Large intestine (tissue), 3 donors: ENCODE data around the gene ZEB2. TPM values are rescaled to one million over a fixed set of nuclear protein-coding genes. Genes with fewer than 3 reads are reported as not detected.

ENCODE experiments used
- DNase-seq, 2 donors: peaks; one replicate each; pipeline versions ENCODE4 v3.0.0 to v3.0.0-alpha.2; 2013
- H3K27ac ChIP-seq: one replicate; pipeline ENCODE4 v1.5.1; 2013; ENCODE audit warnings: low read length
- H3K27me3 ChIP-seq: 2 replicates; pipeline ENCODE4 v1.6.1; 2013; ENCODE audit warnings: low read length; ENCODE audit not compliant: control insufficient read depth, insufficient read depth
- H3K36me3 ChIP-seq: 2 replicates; pipeline ENCODE4 v1.6.1; 2013; ENCODE audit warnings: low read length; ENCODE audit not compliant: control insufficient read depth, insufficient read depth
- H3K4me1 ChIP-seq: one replicate; pipeline ENCODE4 v1.6.1; 2013; ENCODE audit warnings: low read length; ENCODE audit not compliant: control insufficient read depth, insufficient read depth
- H3K4me3 ChIP-seq: one replicate; pipeline ENCODE4 v1.5.1; 2013; ENCODE audit warnings: low read length
- H3K9me3 ChIP-seq: one replicate; pipeline ENCODE4 v1.6.1; 2013; ENCODE audit warnings: mild to moderate bottlenecking, low read depth, low read length, moderate library complexity; ENCODE audit not compliant: control insufficient read depth
- WGBS: methylation state at CpG from one replicate; pipeline ENCODE4 v1.1.5; 2013; ENCODE audit warnings: low lambda C conversion rate; ENCODE audit not compliant: insufficient coverage; 5-methylcytosine and 5-hydroxymethylcytosine counted together
- polyA plus RNA-seq: library from polyadenylated mRNA; unstranded; fragments of 120-200 nt; gene quantifications from one replicate; pipeline ENCODE4 v1.2.1, GENCODE V29; 2013

The ZEB2 gene
- polyA plus RNA-seq, 1 donor, result 32.8 TPM

GRCh38 chr2:144496977-144497598 is 22.8 kb downstream of the ZEB2 start:
- no peak for DNase-seq
- no CpG with 5 or more reads among the region's 3 CpGs for WGBS
- H3K27ac ChIP-seq, result no peak overlapping the region
- no peaks in the 10 kb centered on the region for H3K4me1 ChIP-seq
- H3K36me3 ChIP-seq, result no peaks in the 10 kb centered on the region
- no peaks in the 10 kb centered on the region for H3K9me3 ChIP-seq
- H3K4me3 ChIP-seq, result no peak overlapping the region
- peaks cover 24% of the 10 kb centered on the region for H3K27me3 ChIP-seq

GRCh38 chr2:144496092-144496976 is 23.6 kb downstream of the ZEB2 start:
- H3K36me3 ChIP-seq, result no peaks in the 10 kb centered on the region
- peaks cover 19% of the 10 kb centered on the region for H3K27me3 ChIP-seq
- H3K9me3 ChIP-seq, result no peaks in the 10 kb centered on the region
- no peak overlapping the region for H3K4me3 ChIP-seq
- H3K27ac ChIP-seq, result no peak overlapping the region
- no peak for DNase-seq
- WGBS, result 70% methylated on average over 6 of the region's 10 CpGs
- H3K4me1 ChIP-seq, result no peaks in the 10 kb centered on the region

GRCh38 chr2:144495227-144496091 is 24.5 kb downstream of the ZEB2 start:
- DNase-seq, result no peak
- Histone ChIP-seq H3K27me3 (peaks cover 16% of the 10 kb centered on the region), H3K4me3 (no peak overlapping the region), H3K36me3 (peaks cover 3% of the 10 kb centered on the region), H3K4me1 (no peaks in the 10 kb centered on the region), H3K27ac (no peak overlapping the region), H3K9me3 (no peaks in the 10 kb centered on the region)
- WGBS, result no CpG with 5 or more reads among the region's 6 CpGs

DNA sequence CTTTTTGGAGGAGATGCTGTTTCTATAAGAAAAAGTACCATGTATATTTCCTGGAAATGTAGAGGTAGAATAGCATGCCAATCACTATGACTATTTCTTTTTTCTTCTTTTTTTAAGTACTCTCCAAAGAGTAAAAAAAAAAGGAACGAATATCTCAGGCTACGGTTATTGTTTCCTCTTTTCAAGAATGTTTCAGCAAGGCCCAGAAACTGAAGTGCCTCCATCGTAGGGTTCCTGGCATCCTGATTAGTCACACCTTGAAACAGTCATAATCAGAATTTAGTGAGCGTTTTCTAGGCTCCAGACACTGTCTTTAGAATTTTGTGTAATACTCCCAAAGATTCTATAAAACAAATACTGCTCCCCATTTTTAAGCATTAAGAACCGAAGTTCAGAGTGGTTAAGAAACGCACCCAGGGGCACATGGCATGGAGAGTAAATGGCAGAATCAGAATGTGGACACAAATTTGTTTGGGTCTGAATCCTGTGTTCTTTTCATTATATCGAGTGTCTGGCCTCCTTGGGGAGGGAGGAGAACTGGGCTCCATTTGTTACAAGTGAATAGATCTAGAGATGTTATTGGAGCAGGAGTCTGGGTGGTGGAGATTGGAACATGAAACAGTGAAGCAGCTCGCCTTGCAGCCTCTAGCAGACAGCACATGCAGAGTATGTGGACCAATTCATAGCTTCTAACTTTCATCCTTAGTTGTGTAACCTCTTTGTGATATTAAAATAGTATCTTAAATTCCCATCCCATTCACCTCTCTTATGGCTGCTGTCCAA is 26.7 kb downstream of the ZEB2 start:
- Histone ChIP-seq H3K27me3 (peaks cover 19% of the 10 kb centered on the region), H3K27ac (no peak overlapping the region), H3K9me3 (no peaks in the 10 kb centered on the region), H3K4me3 (no peak overlapping the region), H3K4me1 (no peaks in the 10 kb centered on the region), H3K36me3 (peaks cover 3% of the 10 kb centered on the region)
- no peak for DNase-seq
- 100% methylated on average over 1 of the region's 8 CpGs for WGBS

GRCh38 chr2:144490857-144491256 is 29.1 kb downstream of the ZEB2 start:
- H3K27me3 ChIP-seq, result peaks cover 18% of the 10 kb centered on the region
- H3K36me3 ChIP-seq, result peaks cover 3% of the 10 kb centered on the region
- DNase-seq, result no peak
- H3K4me1 ChIP-seq, result no peaks in the 10 kb centered on the region
- H3K27ac ChIP-seq, result no peak overlapping the region
- no CpG with 5 or more reads among the region's 15 CpGs for WGBS
- no peak overlapping the region for H3K4me3 ChIP-seq
- no peaks in the 10 kb centered on the region for H3K9me3 ChIP-seq

DNA sequence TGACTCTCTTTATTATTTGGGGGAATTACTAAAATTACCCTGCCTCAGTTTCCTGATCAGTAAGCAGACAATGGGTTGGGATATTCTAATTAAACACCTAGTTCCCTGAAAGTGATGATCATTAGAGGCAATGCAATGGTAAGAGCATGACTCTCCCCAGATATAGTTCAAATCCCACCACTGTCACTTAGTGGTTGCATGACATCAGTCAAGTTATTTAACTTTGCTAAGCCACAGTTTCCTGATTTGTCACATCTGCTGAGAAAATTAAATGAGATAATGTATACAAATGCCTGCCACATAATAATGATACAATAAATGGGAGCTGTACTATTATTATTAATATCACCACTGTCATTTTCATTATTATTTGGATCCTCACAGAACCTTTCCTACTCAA is 29.9 kb downstream of the ZEB2 start:
- Histone ChIP-seq H3K4me1 (no peaks in the 10 kb centered on the region), H3K27me3 (peaks cover 14% of the 10 kb centered on the region), H3K27ac (no peak overlapping the region), H3K36me3 (peaks cover 3% of the 10 kb centered on the region), H3K4me3 (no peak overlapping the region), H3K9me3 (no peaks in the 10 kb centered on the region)
- DNase-seq, result no peak

DNA sequence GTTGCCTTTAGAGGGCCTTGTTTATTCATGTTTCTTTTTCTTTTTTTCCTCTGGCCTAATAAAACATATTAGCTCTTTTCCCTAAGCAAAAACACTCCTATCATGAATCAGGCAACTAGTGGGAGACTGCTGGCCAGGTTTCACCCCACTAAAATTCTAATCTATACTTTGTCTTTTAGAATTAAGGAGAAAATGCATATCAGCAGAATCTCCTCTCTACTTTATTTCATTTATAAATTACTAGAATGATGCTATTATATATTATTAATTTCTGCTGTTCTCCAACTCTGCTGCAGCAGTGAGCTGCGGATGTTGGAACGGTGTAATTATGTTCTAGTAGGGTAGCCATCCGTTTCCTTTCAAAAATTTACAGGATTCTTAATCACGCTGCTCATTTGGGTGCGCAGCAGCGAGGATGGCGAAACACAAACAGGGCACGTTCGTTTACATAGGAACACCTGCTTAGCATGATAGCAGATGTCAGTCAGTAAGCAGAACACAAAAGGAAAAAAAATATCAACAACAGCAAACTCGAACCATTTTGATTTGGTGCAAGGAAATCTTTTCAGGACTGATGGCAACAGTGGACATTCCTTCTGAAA is 30.5 kb downstream of the ZEB2 start:
- Histone ChIP-seq H3K4me3 (no peak overlapping the region), H3K9me3 (no peaks in the 10 kb centered on the region), H3K36me3 (peaks cover 3% of the 10 kb centered on the region), H3K27me3 (peaks cover 18% of the 10 kb centered on the region), H3K4me1 (no peaks in the 10 kb centered on the region), H3K27ac (no peak overlapping the region)
- no peak for DNase-seq
- WGBS, result 72% methylated on average over 3 of the region's 10 CpGs

- H3K27ac ChIP-seq, result no peak overlapping the region
Measured at GRCh38 chr2:144484201-144484948, 35.5 kb downstream of the ZEB2 start.

DNA sequence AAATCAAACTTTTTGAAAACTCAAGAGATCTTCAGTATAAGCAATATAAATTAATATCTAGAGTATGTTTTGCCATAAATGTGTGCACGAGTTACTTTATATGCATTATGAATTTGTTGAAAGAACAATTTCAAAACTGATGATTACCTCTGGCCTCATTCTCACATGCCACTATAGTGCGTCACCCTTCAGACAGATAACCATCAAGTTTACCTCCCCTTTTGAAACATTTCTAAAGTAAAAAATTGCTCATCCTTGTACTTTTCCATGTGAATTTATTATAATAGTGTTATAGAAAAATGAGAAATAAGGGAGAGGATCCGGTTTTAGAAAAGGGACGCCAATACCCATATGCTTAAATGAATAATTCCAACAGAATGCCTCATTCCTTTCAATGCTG is 38.3 kb downstream of the ZEB2 start:
- 100% methylated on average over 1 of the region's 4 CpGs for WGBS
- Histone ChIP-seq H3K9me3 (no peaks in the 10 kb centered on the region), H3K27me3 (peaks cover 30% of the 10 kb centered on the region), H3K27ac (no peak overlapping the region), H3K4me1 (no peaks in the 10 kb centered on the region), H3K4me3 (no peak overlapping the region), H3K36me3 (no peaks in the 10 kb centered on the region)
- no peak for DNase-seq

More at GRCh38 chr2:144484201-144484948, 35.5 kb downstream of the ZEB2 start:
- 70% methylated on average over 2 of the region's 5 CpGs for WGBS
- H3K27me3 ChIP-seq, result peaks cover 24% of the 10 kb centered on the region
- no peak overlapping the region for H3K4me3 ChIP-seq
- no peaks in the 10 kb centered on the region for H3K36me3 ChIP-seq
- no peaks in the 10 kb centered on the region for H3K4me1 ChIP-seq
- no peak for DNase-seq
- no peaks in the 10 kb centered on the region for H3K9me3 ChIP-seq
